ENCODE data around the gene RASL11A.

GRCh38 chr13:27306364-27306763 is 35.7 kb downstream of the RASL11A start:
- TF ChIP-seq CTCF (IDR thresholded peaks at IDR 0.05) (no peak), POLR2A (IDR thresholded peaks at IDR 0.05) (no peak)
